Umbilical cord (tissue), 2 donors: ENCODE results near the gene CDK18. TPM values are rescaled to one million over a fixed set of nuclear protein-coding genes. Genes with fewer than 3 reads are reported as not detected.

ENCODE experiments used
- DNase-seq: peaks from one replicate; pipeline ENCODE4 v3.0.0-alpha.2; 2015; ENCODE audit warnings: low spot score
- total RNA-seq: library from RNA; depleted of rRNA; stranded (reverse); fragments of >200 nt; gene quantifications from one replicate; pipeline ENCODE4 v1.2.3, GENCODE V29; 2014; ENCODE audit warnings: low replicate concordance; ENCODE audit not compliant: insufficient read depth

CDK18 gene
- total RNA-seq, 1 donor from 2014 or later = 11.6 TPM

- no peak for DNase-seq
Observed at GRCh38 chr1:205536759-205537361, 32.4 kb downstream of the CDK18 start.

DNA sequence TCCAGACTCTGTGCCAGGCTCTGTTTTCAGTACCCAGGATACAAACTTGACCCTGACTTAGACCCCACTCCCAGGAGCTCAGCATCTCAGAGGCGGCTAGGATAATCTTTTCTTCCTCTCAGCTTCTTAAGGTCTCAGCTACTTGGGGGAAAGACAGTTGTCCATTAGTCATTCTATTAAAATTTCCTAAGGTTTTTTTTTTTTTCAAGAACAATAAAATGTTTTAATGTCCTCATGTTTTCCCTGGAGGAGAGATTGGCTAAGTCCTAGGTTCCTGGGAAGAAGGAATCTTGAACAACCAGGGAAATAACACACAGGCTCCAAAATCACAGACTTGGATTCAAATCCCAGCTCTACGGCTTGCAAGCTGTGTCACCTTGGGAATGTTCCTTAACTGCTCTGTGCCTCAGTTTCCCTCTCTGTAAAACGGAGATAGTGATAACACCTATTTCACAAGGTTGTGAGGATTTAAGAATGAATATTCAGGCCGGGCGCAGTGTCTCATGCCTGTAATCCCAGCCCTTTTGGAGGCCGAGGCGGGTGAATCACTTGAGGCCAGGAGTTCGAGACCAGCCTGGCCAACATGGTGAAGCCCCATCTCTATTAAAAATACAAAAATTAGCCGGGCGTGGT lies 33.0 kb downstream of the CDK18 start:
- DNase-seq = no peak

DNA sequence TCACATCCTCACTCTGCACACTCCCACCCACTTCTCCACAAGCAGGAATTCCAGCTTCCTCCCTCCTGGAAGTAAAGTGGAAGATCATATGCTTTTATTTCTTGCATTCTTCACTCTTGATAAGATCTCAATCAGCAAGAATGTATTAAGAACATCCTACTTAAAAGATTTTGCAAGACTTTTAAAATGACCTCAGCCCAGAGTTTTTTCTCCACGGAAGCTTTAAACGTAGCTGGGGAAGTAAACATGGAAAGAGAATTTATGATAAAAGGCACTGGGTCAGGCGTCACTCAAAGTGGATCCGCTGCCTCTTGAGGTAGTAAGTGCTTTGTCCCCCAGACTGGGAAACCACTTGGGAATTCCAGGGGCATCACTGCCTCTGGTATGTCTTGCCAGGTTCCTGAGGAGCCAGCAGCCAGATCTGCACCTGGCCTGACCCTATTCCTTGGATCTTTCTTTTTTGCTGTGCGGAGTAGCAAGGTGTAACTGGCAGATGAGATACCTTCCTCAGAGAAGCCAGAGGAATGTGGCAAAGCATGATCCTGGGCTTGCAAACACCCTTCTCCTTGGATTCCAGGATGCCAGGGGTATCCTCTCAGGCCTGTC lies 33.9 kb downstream of the CDK18 start:
- no peak for DNase-seq

GRCh38 chr1:205541161-205541886 lies 36.9 kb downstream of the CDK18 start:
- no peak for DNase-seq

- DNase-seq = no peak
Observed at GRCh38 chr1:205542367-205542766, 37.9 kb downstream of the CDK18 start.

GRCh38 chr1:205543351-205544301 lies 39.2 kb downstream of the CDK18 start:
- peak; percentile 78 for DNase-seq

DNA sequence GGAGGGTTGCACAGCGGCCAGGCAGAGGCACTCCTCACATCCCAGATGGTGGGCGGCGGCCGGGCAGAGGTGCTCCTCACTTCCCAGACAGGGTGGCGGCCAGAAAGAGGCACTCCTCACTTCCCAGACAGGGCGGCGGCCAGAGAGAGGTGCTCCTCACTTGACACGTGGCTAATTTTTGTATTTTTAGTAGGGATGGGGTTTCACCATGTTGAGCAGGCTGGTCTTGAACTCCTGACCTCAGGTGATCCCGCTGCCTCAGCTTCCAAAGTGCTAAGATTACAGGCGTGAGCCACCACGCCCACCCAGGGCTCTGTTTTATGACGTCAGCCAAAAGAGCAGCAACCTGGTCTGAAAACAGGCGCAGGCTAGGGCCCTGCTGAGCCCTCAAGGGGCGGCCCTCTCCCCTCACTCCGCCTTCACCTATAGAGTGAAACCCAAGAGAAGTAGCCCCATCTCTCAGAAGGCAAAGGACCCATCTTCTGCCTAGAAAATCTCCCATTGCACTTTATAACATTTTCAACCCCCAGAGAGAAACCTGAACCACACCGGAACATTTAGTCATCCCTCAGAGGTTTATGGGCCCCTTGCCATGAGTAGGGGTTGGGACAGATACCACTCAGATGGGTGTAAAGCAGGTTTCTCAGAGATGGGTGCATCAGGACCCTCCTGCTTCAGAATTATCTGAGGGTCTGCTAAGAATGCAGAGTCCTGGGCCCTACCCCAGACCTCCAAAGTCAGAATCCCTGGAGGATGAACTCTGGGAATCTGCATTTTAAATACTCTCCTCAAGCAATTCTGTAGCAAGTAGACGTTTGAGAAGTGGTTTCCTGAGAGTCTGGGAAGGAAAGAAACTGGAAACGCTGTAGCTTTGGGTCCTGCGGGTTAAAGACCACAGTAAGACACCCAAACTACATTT lies 40.8 kb downstream of the CDK18 start:
- no peak for DNase-seq

- DNase-seq = no peak
Observed at GRCh38 chr1:205545991-205546390, 41.5 kb downstream of the CDK18 start.

DNA sequence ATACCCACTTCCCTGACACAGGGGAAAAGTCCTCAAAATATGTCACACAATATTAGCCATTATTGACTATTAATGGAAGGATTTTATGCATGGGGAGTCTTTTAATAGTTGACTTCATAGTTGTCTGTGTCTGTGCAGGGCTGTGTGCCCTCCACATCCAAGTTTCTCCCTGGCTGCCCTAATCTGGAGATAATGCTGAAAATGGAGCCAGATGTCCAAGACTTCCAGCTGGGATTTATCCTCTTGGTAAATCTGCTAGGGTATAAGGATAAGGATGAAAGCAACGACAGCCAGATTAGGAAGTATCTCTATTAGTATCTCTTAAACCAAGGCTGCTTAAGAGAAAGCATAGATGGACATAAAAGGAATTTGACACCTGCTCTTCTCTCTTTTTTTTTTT lies 42.1 kb downstream of the CDK18 start:
- no peak for DNase-seq

- no peak for DNase-seq
Observed at GRCh38 chr1:205547936-205548827, 43.7 kb downstream of the CDK18 start.

GRCh38 chr1:205554026-205554811 lies 49.8 kb downstream of the CDK18 start:
- DNase-seq = no peak

- no peak for DNase-seq
Observed at GRCh38 chr1:205561501-205562203, 57.2 kb downstream of the CDK18 start.

DNA sequence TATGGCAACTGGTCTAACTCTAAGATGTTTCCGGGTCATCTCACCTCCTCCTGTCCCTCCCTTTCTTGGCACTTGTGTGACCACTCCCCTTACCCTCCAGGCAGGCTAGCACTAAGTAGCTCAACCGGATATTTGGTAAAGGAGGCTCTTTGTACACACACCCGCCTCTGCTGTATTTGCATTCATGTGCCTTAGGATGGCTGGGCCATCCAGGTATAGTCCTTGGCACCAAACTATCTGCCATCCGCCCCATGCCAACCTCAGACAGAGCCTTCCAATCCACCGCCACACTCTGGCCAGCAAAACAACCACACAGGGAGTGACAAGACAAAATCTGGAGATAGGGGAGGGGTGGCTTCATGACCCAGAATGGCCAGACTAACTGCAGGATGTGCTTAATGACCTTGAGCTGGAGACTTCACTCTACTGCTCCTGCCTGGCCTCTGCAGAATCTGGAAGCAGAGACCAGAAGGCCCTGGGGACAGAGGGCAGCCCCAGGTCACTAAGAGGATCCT lies 59.5 kb downstream of the CDK18 start:
- DNase-seq = no peak

DNA sequence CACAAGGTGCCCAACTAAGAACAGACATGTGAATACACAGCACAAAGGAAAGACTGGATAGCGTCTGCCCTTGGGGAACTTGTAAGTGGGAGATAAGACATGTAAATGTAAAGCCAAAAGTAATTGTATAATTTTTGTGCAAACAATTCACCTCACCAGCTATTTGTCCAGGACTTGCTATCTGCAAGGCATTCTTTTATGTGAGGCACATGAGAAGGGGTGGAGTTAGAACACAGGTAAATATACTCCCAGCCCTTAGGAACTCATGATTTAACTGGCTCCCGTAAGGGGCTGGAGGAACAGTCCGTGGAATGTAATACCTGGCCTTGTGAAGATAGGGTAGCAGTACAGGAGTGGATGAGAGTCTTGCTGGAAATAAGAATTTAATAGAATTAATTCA lies 61.3 kb downstream of the CDK18 start:
- DNase-seq = no peak

GRCh38 chr1:205567716-205568115 lies 63.2 kb downstream of the CDK18 start:
- DNase-seq = no peak

- no peak for DNase-seq
Observed at GRCh38 chr1:205568135-205568468, 63.6 kb downstream of the CDK18 start.

DNA sequence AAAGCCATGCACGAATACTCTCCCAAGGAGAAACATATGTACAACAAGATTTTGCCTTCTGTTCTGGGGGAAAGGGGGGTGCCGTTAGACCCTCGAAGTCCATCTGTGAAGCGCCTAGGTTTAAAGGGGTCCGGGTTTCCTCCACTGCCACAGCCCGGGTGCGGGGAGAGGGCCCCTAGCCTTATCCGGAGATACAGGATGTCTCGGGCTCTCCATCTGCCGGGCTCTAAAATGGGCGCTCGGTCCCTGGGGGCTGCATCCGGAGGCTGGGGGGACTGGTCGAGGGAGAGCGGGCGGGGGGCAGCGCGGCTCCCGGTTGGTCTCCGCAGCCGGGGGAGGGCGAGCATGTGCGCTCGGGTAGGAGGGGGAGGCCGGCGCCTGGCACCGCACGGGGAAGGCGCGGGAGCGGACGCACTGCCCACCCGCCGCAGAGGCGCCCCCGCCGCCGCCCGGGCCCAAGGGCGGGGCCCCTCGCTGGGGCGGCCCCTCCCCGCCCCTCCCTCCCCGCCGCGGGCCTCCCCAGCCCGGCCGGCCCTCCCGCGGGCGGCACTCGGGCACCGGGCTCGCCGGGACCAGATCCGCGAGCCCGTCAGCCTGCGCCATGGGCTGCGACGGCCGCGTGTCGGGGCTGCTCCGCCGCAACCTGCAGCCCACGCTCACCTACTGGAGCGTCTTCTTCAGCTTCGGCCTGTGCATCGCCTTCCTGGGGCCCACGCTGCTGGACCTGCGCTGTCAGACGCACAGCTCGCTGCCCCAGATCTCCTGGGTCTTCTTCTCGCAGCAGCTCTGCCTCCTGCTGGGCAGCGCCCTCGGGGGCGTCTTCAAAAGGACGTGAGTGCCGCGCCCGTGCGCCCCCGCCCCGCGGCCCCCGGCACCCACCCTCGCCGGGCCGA lies 64.2 kb downstream of the CDK18 start:
- no peak for DNase-seq
